Activated CD4-positive, alpha-beta T cell treated with anti-CD3 and anti-CD28 coated beads, Interleukin-2, amount 10 ng/mL, durations not matched to agents 24 days and 14 days (primary cell): ENCODE measurements around the gene FAM47E. TPM values are rescaled to one million over a fixed set of nuclear protein-coding genes. Genes with fewer than 3 reads are reported as not detected.

ENCODE experiments used
- DNase-seq: peaks from one replicate; pipeline ENCODE4 v3.0.0; 2022
- H3K27ac Mint-ChIP-seq: one replicate; pipeline ENCODE4 v1.8.0; 2022; ENCODE audit warnings: mild to moderate bottlenecking, mixed read lengths
- H3K27me3 Mint-ChIP-seq: one replicate; pipeline ENCODE4 v1.8.0; 2022; ENCODE audit warnings: mixed read lengths
- H3K36me3 Mint-ChIP-seq: one replicate; pipeline ENCODE4 v1.8.0; 2022; ENCODE audit warnings: low read depth, mild to moderate bottlenecking, mixed read lengths
- H3K4me1 Mint-ChIP-seq: one replicate; pipeline ENCODE4 v1.8.0; 2021; ENCODE audit warnings: mixed read lengths
- H3K4me3 Mint-ChIP-seq: one replicate; pipeline ENCODE4 v1.8.0; 2022; ENCODE audit warnings: mild to moderate bottlenecking, moderate library complexity, mixed read lengths
- H3K9me3 Mint-ChIP-seq: one replicate; pipeline ENCODE4 v1.8.0; 2021; ENCODE audit warnings: mixed read lengths
- intact Hi-C: fragments of 100-400 bp; cut with micrococcal nuclease; formaldehyde crosslinking; loops from one replicate; pipeline ENCODE4 v1.15.1; 2023
- total RNA-seq: library from RNA; stranded (reverse); gene quantifications from 2 replicates; pipeline ENCODE4 v1.2.3, GENCODE V29; 2022

The FAM47E gene
- total RNA-seq, 1 donor from 2014 or later, result not detected

- Mint-ChIP-seq H3K9me3 (peaks cover 5% of the 10 kb centered on the region), H3K36me3 (peaks cover 5% of the 10 kb centered on the region), H3K27ac (peak overlapping the region; percentile 43), H3K4me3 (peak overlapping the region; percentile 68), H3K27me3 (peaks cover 28% of the 10 kb centered on the region), H3K4me1 (peaks cover 41% of the 10 kb centered on the region)
- peak; percentile 76 for DNase-seq
- intact Hi-C loops, result loop anchor here (10.0 kb wide), 2 partner anchors 280 to 310 kb away; partner anchors contain the start of genes CXCL10 and SDAD1
These were observed 53.6 kb downstream of the FAM47E start for GRCh38 chr4:76305033-76305687.

- H3K4me3 Mint-ChIP-seq, result peak within 1 kb of the TSS; percentile 68
- no peaks in the 10 kb centered on the region for H3K9me3 Mint-ChIP-seq
- intact Hi-C loops, result loop anchor here (2.0 to 10.0 kb wide), 3 partner anchors 93 to 311 kb away; partner anchors contain the start of genes CXCL10, SCARB2 and SDAD1
- H3K4me1 Mint-ChIP-seq, result peaks cover 34% of the 10 kb centered on the region
- H3K36me3 Mint-ChIP-seq, result peaks cover 5% of the 10 kb centered on the region
- DNase-seq, result peak; percentile 83
- H3K27ac Mint-ChIP-seq, result peak within 1 kb of the TSS; percentile 61
- H3K27me3 Mint-ChIP-seq, result peaks cover 33% of the 10 kb centered on the region
These were observed 54.7 kb downstream of the FAM47E start, which contains the start of gene STBD1 for GRCh38 chr4:76305971-76306881. TSS of gene STBD1 (plus strand) at chr4:76306733. CDS start at chr4:76306770, 37 bp downstream.

DNA sequence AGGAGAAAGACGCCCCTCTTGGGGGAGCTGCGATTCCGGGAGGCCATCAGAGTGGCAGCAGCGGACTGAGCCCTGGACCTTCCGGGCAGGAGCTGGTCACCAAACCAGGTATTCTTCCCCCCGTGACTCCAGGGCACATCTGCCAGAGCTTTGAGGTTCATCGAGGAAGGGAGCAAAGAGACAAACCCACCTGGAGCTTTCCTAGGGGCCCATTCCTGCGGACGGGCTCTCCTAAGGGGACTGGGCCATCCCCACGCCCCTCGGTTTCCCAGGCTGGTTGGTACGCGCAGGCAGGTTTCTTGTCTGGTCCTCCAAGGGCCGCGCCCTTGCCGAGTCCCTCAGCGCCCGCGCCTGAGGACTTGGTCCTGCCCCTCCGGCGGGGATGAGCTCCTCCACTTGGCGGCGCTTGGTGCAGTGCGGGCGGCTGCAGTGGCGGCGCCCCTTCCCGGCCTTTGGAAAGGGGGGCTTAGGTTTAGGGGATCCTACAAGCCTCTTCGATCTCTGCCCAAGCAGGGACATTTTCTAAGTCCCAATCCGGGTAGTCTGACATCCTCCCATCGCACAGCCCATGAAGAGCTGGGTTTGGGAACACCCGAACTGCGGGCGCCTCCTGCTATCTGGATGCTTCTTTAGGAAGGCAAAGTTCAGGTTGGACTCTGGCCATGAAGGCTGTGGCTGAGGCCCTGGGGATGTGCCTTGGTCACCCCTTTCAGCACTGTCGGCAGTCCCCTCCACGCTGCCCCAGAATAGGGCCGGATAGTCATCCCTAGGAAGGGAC is 55.5 kb downstream of the FAM47E start:
- intact Hi-C loops, result loop anchor here (2.0 to 10.0 kb wide), 3 partner anchors 94 to 312 kb away; partner anchors contain the start of genes CXCL10, SCARB2 and SDAD1
- Mint-ChIP-seq H3K27ac (no peak overlapping the region), H3K4me3 (peak overlapping the region; percentile 68), H3K36me3 (peaks cover 5% of the 10 kb centered on the region), H3K4me1 (peaks cover 26% of the 10 kb centered on the region), H3K27me3 (peaks cover 36% of the 10 kb centered on the region), H3K9me3 (no peaks in the 10 kb centered on the region)
- peak; percentile 72 for DNase-seq

DNA sequence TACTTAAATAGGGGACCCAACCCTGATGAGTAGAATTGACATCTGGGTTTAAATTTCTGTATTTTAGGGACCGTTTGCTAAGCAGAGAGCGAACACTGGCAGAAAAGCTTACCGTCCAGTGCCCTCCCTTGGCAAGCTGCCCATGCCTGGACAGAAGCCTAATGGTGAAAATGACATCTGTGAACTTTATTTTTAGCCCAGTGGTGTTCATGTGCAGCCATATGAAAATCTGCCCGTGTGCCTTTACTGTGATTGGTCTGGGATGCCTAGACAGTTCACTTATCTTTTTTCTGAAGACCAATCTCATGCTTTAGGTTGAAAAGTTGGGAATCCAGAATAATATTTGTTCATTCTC is 56.1 kb downstream of the FAM47E start:
- Mint-ChIP-seq H3K4me1 (peaks cover 22% of the 10 kb centered on the region), H3K27ac (no peak overlapping the region), H3K4me3 (peak overlapping the region; percentile 68), H3K9me3 (no peaks in the 10 kb centered on the region), H3K36me3 (peaks cover 5% of the 10 kb centered on the region), H3K27me3 (peaks cover 36% of the 10 kb centered on the region)
- no peak for DNase-seq
- intact Hi-C loops, result loop anchor here (2.0 to 10.0 kb wide), 3 partner anchors 95 to 313 kb away; partner anchors contain the start of genes CXCL10, SCARB2 and SDAD1

GRCh38 chr4:76308548-76308947 is 57.0 kb downstream of the FAM47E start:
- Mint-ChIP-seq H3K4me3 (no peak overlapping the region), H3K9me3 (no peaks in the 10 kb centered on the region), H3K4me1 (peaks cover 16% of the 10 kb centered on the region), H3K36me3 (peaks cover 5% of the 10 kb centered on the region), H3K27me3 (peaks cover 33% of the 10 kb centered on the region), H3K27ac (no peak overlapping the region)
- DNase-seq, result peak; percentile 56
- intact Hi-C loops, result loop anchor here (10.0 kb wide), 2 partner anchors 284 to 314 kb away; partner anchors contain the start of genes CXCL10 and SDAD1

DNA sequence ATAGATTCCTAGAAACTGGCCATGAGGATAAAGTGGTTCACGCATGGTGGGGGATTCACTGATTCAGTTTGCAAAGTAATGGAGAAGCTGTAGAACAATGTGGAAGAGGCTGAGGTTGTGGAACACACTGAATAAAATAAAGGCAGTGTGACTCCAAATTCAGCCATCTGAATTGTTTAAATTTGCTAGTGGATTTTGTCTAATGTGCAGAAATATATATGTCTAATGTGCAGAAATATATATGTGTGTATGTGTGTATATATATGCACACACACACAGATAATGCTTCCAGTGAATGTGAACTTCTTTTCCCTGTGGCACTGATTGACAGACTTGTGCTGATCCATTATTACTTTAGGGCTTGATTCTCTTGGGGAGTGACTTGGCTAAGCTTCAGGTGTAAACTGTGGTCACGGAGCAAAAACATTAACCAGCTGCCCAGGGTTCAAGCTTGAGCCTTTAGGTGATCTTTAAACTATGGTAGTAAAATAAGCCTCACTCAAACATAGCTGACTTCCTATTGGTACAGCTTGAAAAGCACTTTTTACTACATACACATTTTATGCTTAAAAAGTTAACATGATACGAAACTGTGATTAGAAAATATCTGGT is 58.5 kb downstream of the FAM47E start:
- Mint-ChIP-seq H3K36me3 (peaks cover 5% of the 10 kb centered on the region), H3K4me1 (peaks cover 10% of the 10 kb centered on the region), H3K27me3 (peaks cover 32% of the 10 kb centered on the region), H3K9me3 (no peaks in the 10 kb centered on the region), H3K4me3 (no peak overlapping the region), H3K27ac (no peak overlapping the region)
- no peak for DNase-seq
- intact Hi-C loops, result loop anchor here (10.0 kb wide), 2 partner anchors 285 to 315 kb away; partner anchors contain the start of genes CXCL10 and SDAD1

DNA sequence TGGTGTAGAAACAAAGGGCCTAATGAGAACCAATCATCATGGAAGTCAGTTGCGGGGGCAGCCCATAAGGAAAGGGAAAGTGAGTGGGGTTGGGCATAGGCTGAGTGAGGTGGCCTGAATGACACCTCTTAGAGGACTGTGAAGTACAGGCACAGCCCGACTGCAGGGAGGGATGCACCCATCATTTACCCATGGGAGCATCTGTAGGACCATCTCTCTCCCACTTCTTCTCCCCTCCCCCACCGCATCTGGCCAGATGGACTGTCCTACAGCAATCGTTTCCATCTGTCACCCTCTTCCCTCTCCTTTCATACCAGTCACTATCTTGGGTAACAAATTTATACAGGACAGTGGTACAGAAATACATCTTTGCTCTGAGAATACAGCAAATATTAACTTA is 59.2 kb downstream of the FAM47E start:
- Mint-ChIP-seq H3K27ac (no peak overlapping the region), H3K27me3 (peaks cover 34% of the 10 kb centered on the region), H3K4me3 (no peak overlapping the region), H3K4me1 (peaks cover 4% of the 10 kb centered on the region), H3K9me3 (peaks cover 6% of the 10 kb centered on the region), H3K36me3 (peaks cover 5% of the 10 kb centered on the region)
- no peak for DNase-seq
- intact Hi-C loops, result no loop called here

DNA sequence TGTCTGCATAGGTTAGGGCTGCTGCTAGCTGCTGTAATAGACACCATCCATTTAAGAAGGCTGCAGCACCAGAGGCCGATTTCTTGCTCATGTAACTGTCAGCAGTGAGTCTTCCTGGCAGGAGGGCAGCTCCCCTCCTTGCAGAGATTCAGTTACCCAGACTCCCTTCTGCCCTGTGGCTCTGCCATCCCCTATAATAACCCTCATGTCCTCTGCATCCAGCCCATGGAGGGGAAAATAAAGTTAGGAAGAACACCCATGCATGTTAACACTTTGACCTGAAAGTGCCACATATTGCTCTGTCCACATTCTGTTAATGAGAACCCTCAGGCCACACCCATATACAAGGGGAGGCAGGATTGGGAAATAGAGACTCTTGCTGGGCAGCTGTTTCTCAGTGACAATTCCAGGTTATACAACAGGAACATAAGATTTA is 60.4 kb downstream of the FAM47E start:
- Mint-ChIP-seq H3K4me1 (no peaks in the 10 kb centered on the region), H3K27ac (no peak overlapping the region), H3K36me3 (peaks cover 5% of the 10 kb centered on the region), H3K27me3 (peaks cover 45% of the 10 kb centered on the region), H3K9me3 (peaks cover 17% of the 10 kb centered on the region), H3K4me3 (no peak overlapping the region)
- DNase-seq, result no peak
- intact Hi-C loops, result no loop called here

- no peak for DNase-seq
- Mint-ChIP-seq H3K36me3 (peaks cover 5% of the 10 kb centered on the region), H3K9me3 (peaks cover 21% of the 10 kb centered on the region), H3K4me3 (no peak overlapping the region), H3K4me1 (no peaks in the 10 kb centered on the region), H3K27ac (no peak overlapping the region), H3K27me3 (peaks cover 44% of the 10 kb centered on the region)
- intact Hi-C loops, result no loop called here
These were observed 60.9 kb downstream of the FAM47E start for GRCh38 chr4:76312457-76312856.

GRCh38 chr4:76313547-76313946 is 62.0 kb downstream of the FAM47E start:
- Mint-ChIP-seq H3K4me3 (no peak overlapping the region), H3K9me3 (peaks cover 26% of the 10 kb centered on the region), H3K4me1 (no peaks in the 10 kb centered on the region), H3K27ac (no peak overlapping the region), H3K36me3 (peaks cover 5% of the 10 kb centered on the region), H3K27me3 (peaks cover 43% of the 10 kb centered on the region)
- intact Hi-C loops, result no loop called here
- no peak for DNase-seq

DNA sequence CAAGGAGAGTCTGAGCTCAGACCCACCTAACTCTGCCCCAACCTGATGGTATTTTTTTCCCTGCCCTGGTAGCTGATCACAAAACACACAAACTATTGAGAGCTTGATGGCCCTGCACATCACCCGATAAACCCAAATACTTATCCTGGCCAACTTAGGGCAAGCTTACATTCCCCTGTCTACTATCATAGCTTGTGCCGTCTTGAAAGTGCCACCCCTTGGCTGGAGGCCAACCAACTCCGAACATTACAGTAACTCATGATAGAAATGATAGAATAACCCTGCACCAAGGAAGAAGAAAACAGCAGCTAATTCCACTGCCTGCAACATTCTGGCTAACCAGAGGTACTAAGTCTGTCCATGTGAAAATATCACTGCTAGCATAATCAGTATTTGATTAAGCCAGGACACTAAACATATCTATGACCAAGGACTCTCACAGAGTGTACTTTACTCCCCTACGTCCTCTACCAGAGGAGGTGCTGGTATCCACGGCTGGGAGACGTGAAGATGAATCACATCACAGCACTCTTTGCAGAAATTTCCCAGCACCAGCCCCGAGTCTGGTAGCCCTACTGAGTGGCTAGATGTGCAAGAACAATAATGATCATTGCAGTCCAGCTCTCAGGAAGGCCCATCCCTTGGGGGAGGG is 63.9 kb downstream of the FAM47E start:
- H3K9me3 Mint-ChIP-seq, result peaks cover 37% of the 10 kb centered on the region
- H3K27me3 Mint-ChIP-seq, result peaks cover 33% of the 10 kb centered on the region
- H3K36me3 Mint-ChIP-seq, result no peaks in the 10 kb centered on the region
- no peak for DNase-seq
- no peak overlapping the region for H3K4me3 Mint-ChIP-seq
- no peak overlapping the region for H3K27ac Mint-ChIP-seq
- no peaks in the 10 kb centered on the region for H3K4me1 Mint-ChIP-seq
- intact Hi-C loops, result no loop called here

DNA sequence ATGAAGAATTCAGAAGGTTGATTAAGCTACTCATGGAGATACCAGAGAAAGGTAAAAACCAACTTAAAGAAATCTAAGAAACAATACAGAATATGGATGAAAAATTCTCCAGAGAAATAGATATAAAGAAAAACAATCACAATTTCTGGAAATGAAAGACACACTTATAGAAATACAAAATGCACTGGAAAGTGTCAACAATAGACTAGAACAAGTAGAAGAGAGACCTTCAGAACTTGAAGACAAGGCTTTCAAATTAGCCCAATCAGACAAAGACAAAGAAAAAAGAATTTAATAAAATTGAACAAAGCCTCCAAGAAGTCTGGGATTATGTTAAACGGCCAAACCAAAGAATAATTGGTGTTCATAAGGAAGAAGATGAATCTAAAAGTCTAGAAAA is 64.6 kb downstream of the FAM47E start:
- Mint-ChIP-seq H3K9me3 (peaks cover 42% of the 10 kb centered on the region), H3K4me3 (no peak overlapping the region), H3K36me3 (no peaks in the 10 kb centered on the region), H3K4me1 (no peaks in the 10 kb centered on the region), H3K27me3 (peaks cover 31% of the 10 kb centered on the region), H3K27ac (no peak overlapping the region)
- intact Hi-C loops, result no loop called here
- DNase-seq, result no peak
